ENCODE results near the gene FAM81B. TPM values are rescaled to one million over a fixed set of nuclear protein-coding genes. Genes with fewer than 3 reads are reported as not detected.

Gene FAM81B
- total and polyA plus RNA-seq, 2 donors (not counting 3 experiments of a cell fraction or from before 2014, with no cell fraction given), result not detected

DNA sequence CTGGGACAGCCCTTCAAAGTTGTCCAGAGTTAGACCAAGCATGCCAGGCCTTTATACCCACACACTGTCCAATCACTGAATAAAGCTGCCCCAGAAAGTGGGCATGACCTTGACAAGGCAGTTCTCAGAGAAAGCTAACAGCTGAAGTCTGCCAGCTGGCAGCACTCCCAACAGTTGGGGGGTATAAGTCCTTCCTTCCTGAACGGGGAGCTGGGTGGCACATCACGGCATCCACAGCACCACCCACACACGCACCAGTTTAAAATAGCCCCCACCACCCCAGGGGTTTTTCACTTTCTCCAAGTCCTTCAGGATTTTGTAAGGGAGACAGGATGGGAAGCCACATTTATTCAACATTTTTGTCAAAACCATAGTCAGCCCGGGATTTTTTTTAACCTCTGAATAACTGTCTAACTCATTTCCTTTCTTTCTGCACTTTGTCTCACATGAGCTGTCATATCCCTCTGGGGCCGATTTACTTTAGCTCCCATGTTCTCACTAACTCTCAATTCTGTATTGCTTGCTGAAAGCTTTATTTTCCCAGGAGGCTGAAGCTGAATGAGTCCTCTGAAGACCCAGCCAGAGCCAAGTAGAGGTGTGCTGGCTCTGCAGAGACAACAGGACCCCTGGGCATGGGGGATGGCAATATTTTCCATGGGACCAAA is 15.4 kb downstream of the FAM81B start:
- H2AFZ ChIP-seq (ENCODE audit: low read depth, low read length), result peak overlapping the region; percentile 73
- no peak for TF ChIP-seq POLR2A (IDR thresholded peaks at IDR 0.05; ENCODE audit: low read depth, low read length)
- TF ChIP-seq GATA2 (IDR thresholded peaks at IDR 0.05; ENCODE audit: insufficient read depth, insufficient read length, low read depth, low read length), result no peak
- TF ChIP-seq FOS (IDR thresholded peaks at IDR 0.05; ENCODE audit: borderline replicate concordance, insufficient read depth, low read length), result no peak
- no peak for TF ChIP-seq POLR2AphosphoS5 (IDR thresholded peaks at IDR 0.05; ENCODE audit: insufficient read depth, low read depth, low read length)
- TF ChIP-seq JUN (IDR thresholded peaks at IDR 0.05; ENCODE audit: borderline replicate concordance, insufficient read depth, insufficient read length, low read depth), result no peak
- no peak for TF ChIP-seq MYC (IDR thresholded peaks at IDR 0.05; ENCODE audit: low read depth, low read length)
- TF ChIP-seq EZH2 (IDR thresholded peaks at IDR 0.05; ENCODE audit: borderline replicate concordance, low read depth, low read length, severe bottlenecking), result no peak
- TF ChIP-seq MAX (IDR thresholded peaks at IDR 0.05; ENCODE audit: insufficient read depth, insufficient read length), result no peak
- TF ChIP-seq CTCF (IDR thresholded peaks at IDR 0.05; ENCODE audit: extremely low read depth in 1 of 2, insufficient read depth in 1 of 2, low read depth in 1 of 2, low read length in 2 of 2), result no peak
- no peaks in the 10 kb centered on the region for H3K9me3 ChIP-seq (replicated peaks; ENCODE audit: control insufficient read depth, insufficient read depth, low read length)
- intact Hi-C loops (cut with micrococcal nuclease) (no loop called here), dilution Hi-C loops (cut with MboI; ENCODE audit: extremely low pct_ligation_motif_present, low sequenced_read_pairs) (no loop called here)
- no peak overlapping the region for H3K9ac ChIP-seq (replicated peaks; ENCODE audit: extremely low read depth, insufficient read depth, low read length)
- peaks cover 10% of the 10 kb centered on the region for H3K4me1 ChIP-seq (ENCODE audit: control insufficient read depth, extremely low read depth, insufficient read depth, low read length)
- no peak overlapping the region for H3K4me3 ChIP-seq (replicated peaks in 1 of 3; ENCODE audit: insufficient read depth in 1 of 3, low read depth in 1 of 3, low read length in 3 of 3)
- ChIA-PET POLR2A (no interaction called here), CTCF (interaction anchor here (0.8 to 1.5 kb wide), 6 partner anchors 9 to 123 kb away, joined by 3 to 4 read pairs (median 3); partner anchors contain the start of gene FAM81B)
- H3K36me3 ChIP-seq (ENCODE audit: control insufficient read depth in 2 of 2, extremely low read depth in 1 of 2, insufficient read depth in 2 of 2, low read length in 2 of 2), result no peaks in the 10 kb centered on the region
- no peaks in the 10 kb centered on the region for H3K79me2 ChIP-seq (ENCODE audit: control insufficient read depth, insufficient read depth, low read length)
- no peaks in the 10 kb centered on the region for H3K9me1 ChIP-seq (replicated peaks; ENCODE audit: control insufficient read depth, extremely low read depth, insufficient read depth, low read length)
- no TSS peak for BruUV-seq (replicated peaks)
- H3K27me3 ChIP-seq (ENCODE audit: control insufficient read depth in 2 of 2, insufficient read depth in 2 of 2, low read length in 2 of 2), result no peaks in the 10 kb centered on the region
- no peaks in the 10 kb centered on the region for H4K20me1 ChIP-seq (replicated peaks; ENCODE audit: control insufficient read depth, extremely low read depth, insufficient read depth, low read length)
- FAIRE-seq (peak; percentile 33), DNase-seq (ENCODE audit: low read depth, low spot score) (peak; percentile 30)
- H3K27ac ChIP-seq (ENCODE audit: insufficient read depth, low read depth, low read length), result no peak overlapping the region
- H3K4me2 ChIP-seq (ENCODE audit: insufficient read depth, low read length), result peak overlapping the region; percentile 34

Measured in endothelial cell of umbilical vein (primary cell).